Measurements from ENCODE around the gene GPR31.

GPR31 gene

GRCh38 chr6:167142433-167142761 lies 15.4 kb downstream of the GPR31 start:
- DNase-seq, result no peak
- Histone ChIP-seq H3K4me1 (ENCODE audit: control insufficient read depth, insufficient read depth, low read length, poor library complexity, severe bottlenecking) (peaks cover 13% of the 10 kb centered on the region), H3K36me3 (ENCODE audit: control insufficient read depth, insufficient read depth, low read length) (peaks cover 7% of the 10 kb centered on the region), H3K4me3 (ENCODE audit: insufficient read depth, low read depth, low read length, poor library complexity, severe bottlenecking) (no peak overlapping the region), H3K27me3 (replicated peaks; ENCODE audit: control insufficient read depth, insufficient read depth, low read length, poor library complexity, severe bottlenecking) (no peaks in the 10 kb centered on the region), H3K27ac (ENCODE audit: insufficient read depth, low read length, poor library complexity, severe bottlenecking) (no peak overlapping the region), H3K9me3 (ENCODE audit: control insufficient read depth, low read length) (no peaks in the 10 kb centered on the region)

GRCh38 chr6:167141667-167142432 lies 15.9 kb downstream of the GPR31 start:
- peak in 2 of 3 donors; percentile 34 to 52 for DNase-seq
- Histone ChIP-seq H3K9me3 (ENCODE audit: control insufficient read depth, low read length) (no peaks in the 10 kb centered on the region), H3K4me1 (ENCODE audit: control insufficient read depth, insufficient read depth, low read length, poor library complexity, severe bottlenecking) (peaks cover 13% of the 10 kb centered on the region), H3K36me3 (ENCODE audit: control insufficient read depth, insufficient read depth, low read length) (peaks cover 12% of the 10 kb centered on the region), H3K27ac (ENCODE audit: insufficient read depth, low read length, poor library complexity, severe bottlenecking) (peak overlapping the region; percentile 28), H3K27me3 (replicated peaks; ENCODE audit: control insufficient read depth, insufficient read depth, low read length, poor library complexity, severe bottlenecking) (no peaks in the 10 kb centered on the region), H3K4me3 (ENCODE audit: insufficient read depth, low read depth, low read length, poor library complexity, severe bottlenecking) (no peak overlapping the region)

GRCh38 chr6:167140589-167141474 lies 16.9 kb downstream of the GPR31 start:
- H3K36me3 ChIP-seq (ENCODE audit: control insufficient read depth, insufficient read depth, low read length), result peaks cover 18% of the 10 kb centered on the region
- H3K4me3 ChIP-seq (ENCODE audit: insufficient read depth, low read depth, low read length, poor library complexity, severe bottlenecking), result no peak overlapping the region
- DNase-seq, result no peak
- H3K4me1 ChIP-seq (ENCODE audit: control insufficient read depth, insufficient read depth, low read length, poor library complexity, severe bottlenecking), result peaks cover 13% of the 10 kb centered on the region
- H3K9me3 ChIP-seq (ENCODE audit: control insufficient read depth, low read length), result no peaks in the 10 kb centered on the region
- peak overlapping the region; percentile 26 for H3K27ac ChIP-seq (ENCODE audit: insufficient read depth, low read length, poor library complexity, severe bottlenecking)
- H3K27me3 ChIP-seq (replicated peaks; ENCODE audit: control insufficient read depth, insufficient read depth, low read length, poor library complexity, severe bottlenecking), result no peaks in the 10 kb centered on the region

GRCh38 chr6:167139761-167140160 lies 18.0 kb downstream of the GPR31 start:
- no peaks in the 10 kb centered on the region for H3K27me3 ChIP-seq (replicated peaks; ENCODE audit: control insufficient read depth, insufficient read depth, low read length, poor library complexity, severe bottlenecking)
- peaks cover 22% of the 10 kb centered on the region for H3K36me3 ChIP-seq (ENCODE audit: control insufficient read depth, insufficient read depth, low read length)
- H3K4me1 ChIP-seq (ENCODE audit: control insufficient read depth, insufficient read depth, low read length, poor library complexity, severe bottlenecking), result peaks cover 13% of the 10 kb centered on the region
- no peak for DNase-seq
- no peak overlapping the region for H3K4me3 ChIP-seq (ENCODE audit: insufficient read depth, low read depth, low read length, poor library complexity, severe bottlenecking)
- H3K27ac ChIP-seq (ENCODE audit: insufficient read depth, low read length, poor library complexity, severe bottlenecking), result peak overlapping the region; percentile 26
- H3K9me3 ChIP-seq (ENCODE audit: control insufficient read depth, low read length), result no peaks in the 10 kb centered on the region

GRCh38 chr6:167137881-167138280 lies 19.9 kb downstream of the GPR31 start:
- DNase-seq, result no peak
- Histone ChIP-seq H3K27ac (ENCODE audit: insufficient read depth, low read length, poor library complexity, severe bottlenecking) (no peak overlapping the region), H3K36me3 (ENCODE audit: control insufficient read depth, insufficient read depth, low read length) (peaks cover 22% of the 10 kb centered on the region), H3K27me3 (replicated peaks; ENCODE audit: control insufficient read depth, insufficient read depth, low read length, poor library complexity, severe bottlenecking) (no peaks in the 10 kb centered on the region), H3K9me3 (ENCODE audit: control insufficient read depth, low read length) (no peaks in the 10 kb centered on the region), H3K4me3 (ENCODE audit: insufficient read depth, low read depth, low read length, poor library complexity, severe bottlenecking) (no peak overlapping the region), H3K4me1 (ENCODE audit: control insufficient read depth, insufficient read depth, low read length, poor library complexity, severe bottlenecking) (peaks cover 13% of the 10 kb centered on the region)

GRCh38 chr6:167137081-167137480 lies 20.7 kb downstream of the GPR31 start:
- no peaks in the 10 kb centered on the region for H3K9me3 ChIP-seq (ENCODE audit: control insufficient read depth, low read length)
- DNase-seq, result no peak

GRCh38 chr6:167136376-167136775 lies 21.4 kb downstream of the GPR31 start:
- Histone ChIP-seq H3K27me3 (replicated peaks; ENCODE audit: control insufficient read depth, insufficient read depth, low read length, poor library complexity, severe bottlenecking) (no peaks in the 10 kb centered on the region), H3K4me3 (ENCODE audit: insufficient read depth, low read depth, low read length, poor library complexity, severe bottlenecking) (no peak overlapping the region), H3K4me1 (ENCODE audit: control insufficient read depth, insufficient read depth, low read length, poor library complexity, severe bottlenecking) (peaks cover 5% of the 10 kb centered on the region), H3K9me3 (ENCODE audit: control insufficient read depth, low read length) (no peaks in the 10 kb centered on the region), H3K27ac (ENCODE audit: insufficient read depth, low read length, poor library complexity, severe bottlenecking) (no peak overlapping the region), H3K36me3 (ENCODE audit: control insufficient read depth, insufficient read depth, low read length) (peaks cover 22% of the 10 kb centered on the region)
- DNase-seq, result no peak

More at GRCh38 chr6:167137081-167137480, 20.7 kb downstream of the GPR31 start:
- Histone ChIP-seq H3K4me1 (ENCODE audit: control insufficient read depth, insufficient read depth, low read length, poor library complexity, severe bottlenecking) (peaks cover 12% of the 10 kb centered on the region), H3K36me3 (ENCODE audit: control insufficient read depth, insufficient read depth, low read length) (peaks cover 22% of the 10 kb centered on the region), H3K27me3 (replicated peaks; ENCODE audit: control insufficient read depth, insufficient read depth, low read length, poor library complexity, severe bottlenecking) (no peaks in the 10 kb centered on the region), H3K4me3 (ENCODE audit: insufficient read depth, low read depth, low read length, poor library complexity, severe bottlenecking) (no peak overlapping the region), H3K27ac (ENCODE audit: insufficient read depth, low read length, poor library complexity, severe bottlenecking) (no peak overlapping the region)

- peaks cover 22% of the 10 kb centered on the region for H3K36me3 ChIP-seq (ENCODE audit: control insufficient read depth, insufficient read depth, low read length)
- no peak for DNase-seq
- no peak overlapping the region for H3K4me3 ChIP-seq (ENCODE audit: insufficient read depth, low read depth, low read length, poor library complexity, severe bottlenecking)
- no peak overlapping the region for H3K27ac ChIP-seq (ENCODE audit: insufficient read depth, low read length, poor library complexity, severe bottlenecking)
- H3K9me3 ChIP-seq (ENCODE audit: control insufficient read depth, low read length), result no peaks in the 10 kb centered on the region
- no peaks in the 10 kb centered on the region for H3K27me3 ChIP-seq (replicated peaks; ENCODE audit: control insufficient read depth, insufficient read depth, low read length, poor library complexity, severe bottlenecking)
- peaks cover 2% of the 10 kb centered on the region for H3K4me1 ChIP-seq (ENCODE audit: control insufficient read depth, insufficient read depth, low read length, poor library complexity, severe bottlenecking)
Measured at GRCh38 chr6:167134448-167135328, 23.1 kb downstream of the GPR31 start.

- Histone ChIP-seq H3K9me3 (ENCODE audit: control insufficient read depth, low read length) (no peaks in the 10 kb centered on the region), H3K27ac (ENCODE audit: insufficient read depth, low read length, poor library complexity, severe bottlenecking) (peak overlapping the region; percentile 52), H3K27me3 (replicated peaks; ENCODE audit: control insufficient read depth, insufficient read depth, low read length, poor library complexity, severe bottlenecking) (no peaks in the 10 kb centered on the region), H3K4me1 (ENCODE audit: control insufficient read depth, insufficient read depth, low read length, poor library complexity, severe bottlenecking) (peaks cover 6% of the 10 kb centered on the region), H3K4me3 (ENCODE audit: insufficient read depth, low read depth, low read length, poor library complexity, severe bottlenecking) (no peak overlapping the region), H3K36me3 (ENCODE audit: control insufficient read depth, insufficient read depth, low read length) (peaks cover 8% of the 10 kb centered on the region)
- DNase-seq, result peak in 1 of 3 donors; percentile 41
Measured at GRCh38 chr6:167130712-167131684, 26.8 kb downstream of the GPR31 start.
